Measurements from ENCODE around the gene PCAT7. TPM values are rescaled to one million over a fixed set of nuclear protein-coding genes. Genes with fewer than 3 reads are reported as not detected.

PCAT7 gene
- total and polyA plus RNA-seq, 2 donors (not counting 3 experiments of a cell fraction or from before 2014, with no cell fraction given) = not detected

DNA sequence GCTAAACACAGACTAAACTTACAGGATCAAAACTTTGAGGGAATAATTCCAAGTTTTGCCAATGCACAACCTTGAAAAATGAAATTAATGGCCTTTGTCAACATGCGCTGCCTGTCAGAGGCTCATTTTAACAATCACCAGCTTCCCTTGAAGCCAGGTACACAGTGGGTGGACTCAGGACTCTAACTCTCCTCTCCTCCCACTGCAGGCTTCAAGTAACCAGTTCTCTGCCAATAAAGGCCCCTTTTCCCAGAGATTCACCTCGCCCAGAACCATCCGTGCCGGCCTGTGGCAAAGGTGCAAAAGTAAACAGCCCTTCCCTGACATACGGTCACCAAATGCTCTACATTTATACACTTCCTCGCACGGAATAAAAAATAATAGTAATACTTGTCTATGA, 57.2 kb downstream of the PCAT7 start:
- no peak overlapping the region for H2AFZ ChIP-seq (ENCODE audit: low read depth, low read length)
- no peak for TF ChIP-seq GATA2 (IDR thresholded peaks at IDR 0.05; ENCODE audit: insufficient read depth, insufficient read length, low read depth, low read length)
- TF ChIP-seq, protein P1, sequence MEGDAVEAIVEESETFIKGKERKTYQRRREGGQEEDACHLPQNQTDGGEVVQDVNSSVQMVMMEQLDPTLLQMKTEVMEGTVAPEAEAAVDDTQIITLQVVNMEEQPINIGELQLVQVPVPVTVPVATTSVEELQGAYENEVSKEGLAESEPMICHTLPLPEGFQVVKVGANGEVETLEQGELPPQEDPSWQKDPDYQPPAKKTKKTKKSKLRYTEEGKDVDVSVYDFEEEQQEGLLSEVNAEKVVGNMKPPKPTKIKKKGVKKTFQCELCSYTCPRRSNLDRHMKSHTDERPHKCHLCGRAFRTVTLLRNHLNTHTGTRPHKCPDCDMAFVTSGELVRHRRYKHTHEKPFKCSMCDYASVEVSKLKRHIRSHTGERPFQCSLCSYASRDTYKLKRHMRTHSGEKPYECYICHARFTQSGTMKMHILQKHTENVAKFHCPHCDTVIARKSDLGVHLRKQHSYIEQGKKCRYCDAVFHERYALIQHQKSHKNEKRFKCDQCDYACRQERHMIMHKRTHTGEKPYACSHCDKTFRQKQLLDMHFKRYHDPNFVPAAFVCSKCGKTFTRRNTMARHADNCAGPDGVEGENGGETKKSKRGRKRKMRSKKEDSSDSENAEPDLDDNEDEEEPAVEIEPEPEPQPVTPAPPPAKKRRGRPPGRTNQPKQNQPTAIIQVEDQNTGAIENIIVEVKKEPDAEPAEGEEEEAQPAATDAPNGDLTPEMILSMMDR (IDR thresholded peaks at IDR 0.05; ENCODE audit: extremely low read depth in 1 of 2, insufficient read depth in 1 of 2, low read depth in 1 of 2, low read length in 2 of 2) = no peak
- TF ChIP-seq FOS (IDR thresholded peaks at IDR 0.05; ENCODE audit: borderline replicate concordance, insufficient read depth, low read length) = no peak
- TF ChIP-seq POLR2AphosphoS5 (IDR thresholded peaks at IDR 0.05; ENCODE audit: insufficient read depth, low read depth, low read length) = no peak
- TF ChIP-seq POLR2A (IDR thresholded peaks at IDR 0.05; ENCODE audit: low read depth, low read length) = no peak
- TF ChIP-seq MYC (IDR thresholded peaks at IDR 0.05; ENCODE audit: low read depth, low read length) = no peak
- no peak for TF ChIP-seq EZH2 (IDR thresholded peaks at IDR 0.05; ENCODE audit: borderline replicate concordance, low read depth, low read length, severe bottlenecking)
- no peak for TF ChIP-seq JUN (IDR thresholded peaks at IDR 0.05; ENCODE audit: borderline replicate concordance, insufficient read depth, insufficient read length, low read depth)
- TF ChIP-seq, protein P2, sequence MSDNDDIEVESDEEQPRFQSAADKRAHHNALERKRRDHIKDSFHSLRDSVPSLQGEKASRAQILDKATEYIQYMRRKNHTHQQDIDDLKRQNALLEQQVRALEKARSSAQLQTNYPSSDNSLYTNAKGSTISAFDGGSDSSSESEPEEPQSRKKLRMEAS (IDR thresholded peaks at IDR 0.05; ENCODE audit: insufficient read depth, insufficient read length) = no peak
- intact Hi-C loops (cut with micrococcal nuclease) = no loop called here
- POLR2A ChIA-PET = no interaction called here
- H3K4me2 ChIP-seq (ENCODE audit: insufficient read depth, low read length) = no peak overlapping the region
- no peaks in the 10 kb centered on the region for H4K20me1 ChIP-seq (replicated peaks; ENCODE audit: control insufficient read depth, extremely low read depth, insufficient read depth, low read length)
- FAIRE-seq (no peak), DNase-seq (ENCODE audit: low read depth, low spot score) (no peak)
- no peaks in the 10 kb centered on the region for H3K79me2 ChIP-seq (ENCODE audit: control insufficient read depth, insufficient read depth, low read length)
- CTCF ChIA-PET = interaction anchor here (1.1 to 1.6 kb wide), 2 partner anchors 133 to 519 kb away, joined by 5 read pairs; no protein-coding TSS in a partner anchor
- no peaks in the 10 kb centered on the region for H3K36me3 ChIP-seq (ENCODE audit: control insufficient read depth in 2 of 2, extremely low read depth in 1 of 2, insufficient read depth in 2 of 2, low read length in 2 of 2)
- dilution Hi-C loops (cut with MboI; ENCODE audit: extremely low pct_ligation_motif_present, low sequenced_read_pairs) = no loop called here
- BruUV-seq (replicated peaks) = no TSS peak
- no peak overlapping the region for H3K9ac ChIP-seq (replicated peaks; ENCODE audit: extremely low read depth, insufficient read depth, low read length)
- no peaks in the 10 kb centered on the region for H3K9me3 ChIP-seq (replicated peaks; ENCODE audit: control insufficient read depth, insufficient read depth, low read length)
- peaks cover 0 to 3% of the 10 kb centered on the region in 2 experiments for H3K27me3 ChIP-seq (ENCODE audit: control insufficient read depth in 2 of 2, insufficient read depth in 2 of 2, low read length in 2 of 2)
- no peak overlapping the region for H3K4me3 ChIP-seq (replicated peaks in 1 of 3; ENCODE audit: insufficient read depth in 1 of 3, low read depth in 1 of 3, low read length in 3 of 3)
- no peak overlapping the region for H3K27ac ChIP-seq (ENCODE audit: insufficient read depth, low read depth, low read length)
- H3K9me1 ChIP-seq (replicated peaks; ENCODE audit: control insufficient read depth, extremely low read depth, insufficient read depth, low read length) = no peaks in the 10 kb centered on the region
- no peaks in the 10 kb centered on the region for H3K4me1 ChIP-seq (ENCODE audit: control insufficient read depth, extremely low read depth, insufficient read depth, low read length)
